HepG2 (cell line): ENCODE data around the gene LIN28A. TPM values are rescaled to one million over a fixed set of nuclear protein-coding genes. Genes with fewer than 3 reads are reported as not detected.

Experiments
- ATAC-seq: fragments of 200-7000 bp; cut with Tn5 transposase; 3 replicates; pipeline ENCODE4 v1.9.1; 2020; ENCODE audit warnings: mild to moderate bottlenecking, moderate library complexity
- BruUV-seq: library from RNA; stranded (reverse); fragments of 400-500 nt; replicated peaks from 2 replicates; lab custom pipeline; 2021; lab: Mats Ljungman, UMichigan
- CTCF ChIA-PET: fragments of 300-600 bp; formaldehyde crosslinking; extraction: SDS; loops from one replicate; lab custom pipeline; 2021; ENCODE audit warnings: low total read pairs, inconsistent platforms, low intra/inter-chr PET ratio; lab: Yijun Ruan, JAX
- POLR2A ChIA-PET: fragments of 350-600 bp; sonication (Branson Sonifier 250); formaldehyde crosslinking; loops from one replicate; lab custom pipeline; 2020; ENCODE audit warnings: antibody characterized with exemption, inconsistent platforms; lab: Yijun Ruan, JAX
- DNase-seq: peaks from one replicate; pipeline ENCODE4 v3.0.0-alpha.2; 2015; ENCODE audit warnings: low spot score
- FAIRE-seq: peaks from 3 replicates; lab custom pipeline; 2011; peaks lifted over from hg19 to GRCh38; lab: Jason Lieb, UNC
- H2AFZ ChIP-seq: one replicate; pipeline ENCODE4 v1.6.1; 2011; ENCODE audit warnings: low read length, inconsistent platforms
- H3K27ac ChIP-seq: fragments of 300-600 bp; 3 replicates; pipeline ENCODE4 v1.8.0; 2011; ENCODE audit warnings: mixed run types, mild to moderate bottlenecking, mixed read lengths, low read length, inconsistent platforms; ENCODE audit not compliant: insufficient read depth; ENCODE audit errors: extremely low read length
- H3K27me3 ChIP-seq, 2 experiments: fragments of 200-600 bp in 1 of 2; 2 replicates in 1 of 2; 3 replicates in 1 of 2; pipeline versions ENCODE4 v1.6.0 to v1.8.0; 2011; ENCODE audit warnings: low read length in 2 of 2, mild to moderate bottlenecking in 2 of 2, moderate library complexity in 2 of 2, inconsistent platforms in 1 of 2; ENCODE audit not compliant: insufficient read depth in 2 of 2, control insufficient read depth in 1 of 2
- H3K36me3 ChIP-seq, 2 experiments: fragments of 200-600 bp in 1 of 2; replicated peaks in 1 of 2; 2 replicates in 1 of 2; 3 replicates in 1 of 2; pipeline versions ENCODE4 v1.5.1 to v1.8.0; 2011; ENCODE audit warnings: low read length in 2 of 2, inconsistent platforms in 1 of 2; ENCODE audit not compliant: insufficient read depth in 2 of 2, control insufficient read depth in 1 of 2
- H3K4me1 ChIP-seq: 2 replicates; pipeline ENCODE4 v1.5.1; 2012; ENCODE audit warnings: low read length, inconsistent platforms; ENCODE audit not compliant: insufficient read depth
- H3K4me2 ChIP-seq: 2 replicates; pipeline ENCODE4 v1.6.0; 2011; ENCODE audit warnings: low read depth, low read length, inconsistent platforms
- H3K4me3 ChIP-seq, 3 experiments: fragments of 200-600 bp in 1 of 3; sonication (generic), shearing (Covaris generic) in 1 of 3; replicated peaks in 1 of 3; 2 replicates each; pipeline ENCODE4 v1.5.1; 2011 to 2016; ENCODE audit warnings: low read length in 3 of 3, inconsistent platforms in 2 of 3, low read depth in 2 of 3, mild to moderate bottlenecking in 2 of 3, control low read depth in 1 of 3, mixed read lengths in 1 of 3; ENCODE audit not compliant: insufficient read depth in 1 of 3
- H3K79me2 ChIP-seq: one replicate; pipeline ENCODE4 v1.6.1; 2011; ENCODE audit warnings: low read length, inconsistent platforms; ENCODE audit not compliant: insufficient read depth
- H3K9ac ChIP-seq: 2 replicates; pipeline ENCODE4 v1.6.0; 2011; ENCODE audit warnings: mild to moderate bottlenecking, low read depth, low read length, inconsistent platforms; ENCODE audit not compliant: insufficient read depth
- H3K9me3 ChIP-seq: 2 replicates; pipeline ENCODE4 v1.5.1; 2012; ENCODE audit warnings: mild to moderate bottlenecking, low read length
- H4K20me1 ChIP-seq: 2 replicates; pipeline ENCODE4 v1.6.0; 2011; ENCODE audit warnings: inconsistent platforms, mild to moderate bottlenecking, low read length, moderate library complexity; ENCODE audit not compliant: insufficient read depth
- HNF4A ChIP-seq: sonication (generic); formaldehyde crosslinking; IDR thresholded peaks from 2 replicates; pipeline ENCODE4 v1.4.0; 2020; ENCODE audit warnings: missing genetic modification reagents
- NR2F6 ChIP-seq, 2 experiments: IDR thresholded peaks; 2 replicates each; pipeline ENCODE4 v1.6.1; 2016; ENCODE audit warnings: antibody characterized with exemption in 1 of 2, mild to moderate bottlenecking in 1 of 2
- ONECUT2 ChIP-seq: sonication (generic); formaldehyde crosslinking; IDR thresholded peaks from 2 replicates; pipeline ENCODE4 v1.4.0; 2020; ENCODE audit warnings: missing genetic modification reagents
- PITX1 ChIP-seq: sonication (generic); formaldehyde crosslinking; IDR thresholded peaks from 2 replicates; pipeline ENCODE4 v1.5.1; 2020; ENCODE audit warnings: mild to moderate bottlenecking, missing genetic modification reagents
- RFX5 ChIP-seq: IDR thresholded peaks from 2 replicates; pipeline ENCODE4 v1.6.1; 2011; ENCODE audit warnings: low read depth, low read length, improper control_type of control experiment
- SIN3A ChIP-seq: IDR thresholded peaks from 2 replicates; pipeline ENCODE4 v1.6.1; 2011; ENCODE audit warnings: low read depth, mild to moderate bottlenecking, control low read depth, low read length, borderline replicate concordance
- ZFP36 ChIP-seq: fragments of 150-350 bp; IDR thresholded peaks from 2 replicates; pipeline ENCODE4 v1.6.1; 2018; ENCODE audit warnings: borderline replicate concordance, low read length, low read depth; ENCODE audit not compliant: partially characterized antibody
- ZNF709 ChIP-seq: sonication (generic); formaldehyde crosslinking; IDR thresholded peaks from 2 replicates; pipeline ENCODE4 v1.5.0; 2020; ENCODE audit warnings: mild to moderate bottlenecking, missing genetic modification reagents
- ZNF713 ChIP-seq: sonication (generic); formaldehyde crosslinking; IDR thresholded peaks from 2 replicates; pipeline ENCODE4 v1.4.0; 2020; ENCODE audit warnings: mild to moderate bottlenecking, missing genetic modification reagents
- WGBS: methylation state at CpG from one replicate; pipeline ENCODE4 v1.1.6; 2017; ENCODE audit warnings: low lambda C conversion rate; 5-methylcytosine and 5-hydroxymethylcytosine counted together
- in situ Hi-C: cut with HindIII; loops from 2 replicates; pipeline ENCODE4 v1.10.0; 2017; ENCODE audit warnings: low pct_unique_long_range_greater_than_20kb; ENCODE audit not compliant: extremely low pct_ligation_motif_present
- intact Hi-C: fragments of 100-400 bp; cut with micrococcal nuclease; formaldehyde crosslinking; loops from one replicate; pipeline ENCODE4 v1.10.0; 2022; ENCODE audit not compliant: unreplicated experiment
- polyA plus RNA-seq, 8 experiments: library from polyadenylated mRNA; depleted of rRNA in 3 of 8; stranded (reverse) in 7 of 8; unstranded in 1 of 8; fragments of >200 nt; fragmentation: Illumina TruSeq in 4 of 8; extraction: Trizol in 4 of 8; gene quantifications; 2 replicates each; pipeline versions ENCODE4 v1.2.1 to v1.2.3, GENCODE V29; 2011 to 2016; ENCODE audit warnings: low read depth in 4 of 8, missing spikeins in 1 of 8, mixed read lengths in 1 of 8; ENCODE audit not compliant: insufficient read depth in 1 of 8
- total RNA-seq, 5 experiments: library from RNA; depleted of rRNA; stranded (reverse); fragments of >200 nt; fragmentation: Illumina TruSeq; extraction: Trizol; gene quantifications; 2 replicates each; pipeline ENCODE4 v1.2.3, GENCODE V29; 2016; ENCODE audit warnings: low read depth in 1 of 5
- TF ChIP-seq, protein P1 (sequence below): sonication (generic); formaldehyde crosslinking; IDR thresholded peaks from 2 replicates; pipeline ENCODE4 v1.9.0; 2021; ENCODE audit warnings: missing genetic modification reagents, borderline replicate concordance
- TF ChIP-seq, protein P2 (sequence below): sonication (generic); formaldehyde crosslinking; IDR thresholded peaks from 2 replicates; pipeline ENCODE4 v1.4.0; 2020; ENCODE audit warnings: mild to moderate bottlenecking, low read depth, missing genetic modification reagents
- TF ChIP-seq, protein P3 (sequence below): sonication (generic); formaldehyde crosslinking; IDR thresholded peaks from 2 replicates; pipeline ENCODE4 v1.4.0; 2020; ENCODE audit warnings: missing genetic modification reagents, borderline replicate concordance

The LIN28A gene
- total and polyA plus RNA-seq, 2 of the 13 experiments (the other 11 are each of a cell fraction or from before 2014, with no cell fraction given) = not detected

DNA sequence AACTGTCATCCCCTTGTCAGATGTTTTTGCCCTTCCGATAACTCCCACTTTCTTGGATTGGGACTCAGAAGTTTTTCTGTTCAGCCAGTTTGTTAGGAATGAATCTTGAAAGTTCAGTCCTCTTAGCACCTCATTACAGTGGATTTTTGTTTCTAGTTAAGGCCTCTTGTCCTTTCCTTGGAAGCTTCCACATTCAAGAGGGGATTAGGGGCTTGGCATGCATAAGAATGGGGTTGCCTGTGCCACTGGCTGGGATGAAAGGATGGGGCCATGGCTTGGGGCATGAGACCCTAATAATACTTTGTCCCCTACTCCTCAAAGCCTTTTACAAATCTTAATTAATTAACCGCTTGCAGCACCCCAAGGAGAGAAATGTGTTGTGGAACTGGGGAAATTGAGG, 19.1 kb downstream of the LIN28A start (continued):
- no peak for TF ChIP-seq PITX1 (CRISPR knock-in tag)
- no peak for TF ChIP-seq RFX5

DNA sequence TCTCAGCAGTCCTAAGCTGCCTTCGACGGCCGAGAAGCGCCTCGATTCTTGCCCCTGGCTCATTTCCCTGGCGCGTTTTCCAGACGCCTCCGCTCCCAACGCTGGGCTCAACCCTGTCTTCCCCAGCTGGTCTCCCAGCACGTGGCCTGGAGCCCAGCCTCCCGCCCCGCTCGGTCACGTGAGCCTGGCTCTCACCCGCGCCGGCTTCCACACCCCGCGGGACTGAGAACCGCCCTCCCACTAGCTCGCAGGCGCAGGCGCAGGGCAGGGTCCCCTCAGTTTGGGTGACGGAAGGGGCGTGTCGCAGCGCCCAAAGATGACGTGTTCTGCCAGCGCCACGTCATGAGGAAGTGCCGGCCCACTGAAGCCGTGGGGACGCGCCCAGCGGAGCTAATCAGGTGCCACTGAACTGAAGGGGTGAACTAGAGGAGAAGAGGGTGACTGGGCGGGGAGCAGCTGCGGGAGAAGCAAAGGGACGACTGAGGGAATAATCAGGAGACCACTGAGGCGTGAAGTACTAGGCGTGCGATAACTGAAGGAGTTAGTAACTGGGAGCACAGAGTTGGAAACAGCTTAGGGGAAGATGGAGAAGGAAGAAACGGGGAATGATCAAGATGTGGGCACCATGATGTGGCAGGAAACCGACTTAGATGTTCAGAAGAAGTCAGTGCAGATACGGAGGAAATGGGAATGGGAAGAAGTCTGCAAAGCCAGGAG, 21.5 kb downstream of the LIN28A start, which contains the start of gene DHDDS:
TSS of gene DHDDS (plus strand) at position 343 of the 717 bp plus-strand sequence. CDS start 625 bp downstream, outside the sequence.
- Histone ChIP-seq H3K36me3 (peaks cover 2 to 9% of the 10 kb centered on the region in 2 experiments; a peak in 2 of 5 replicates), H3K4me2 (peak within 1 kb of the TSS; percentile 91), H4K20me1 (no peaks in the 10 kb centered on the region), H3K27ac (peak within 1 kb of the TSS; percentile 58), H3K79me2 (peaks cover 11% of the 10 kb centered on the region), H3K4me3 (peak within 1 kb of the TSS; percentile 75 to 97 (median 84)), H3K27me3 (peaks cover 0 to 4% of the 10 kb centered on the region in 2 experiments; a peak in 1 of 5 replicates), H3K9me3 (no peaks in the 10 kb centered on the region), H3K4me1 (peaks cover 25% of the 10 kb centered on the region), H2AFZ (peak within 1 kb of the TSS; percentile 79), H3K9ac (peak within 1 kb of the TSS; percentile 87)
- POLR2A ChIA-PET = interaction anchor here (0.6 to 1.3 kb wide), 20 partner anchors 9 to 407 kb away, joined by 3 to 16 read pairs (median 4); partner anchors contain the start of genes CEP85, HMGN2, RPS6KA1 and SH3BGRL3
- CTCF ChIA-PET = no interaction called here
- intact Hi-C loops = no loop called here
- WGBS = 1% methylated on average over 39 of the region's 45 CpGs
- in situ Hi-C loops = no loop called here
- peak; percentile 91 for DNase-seq
- FAIRE-seq = peak; percentile 77
- no TSS peak for BruUV-seq
- ATAC-seq = peak; percentile 97
- TF ChIP-seq SIN3A (peak; percentile 95), ZNF713 (CRISPR knock-in tag) (0 out of 2 replicates have a peak, but pooled peaks have one; percentile 48), ZFP36 (no peak), ONECUT2 (CRISPR knock-in tag) (peak; percentile 60; the same call in 1 of the 2 replicates), NR2F6 (IDR thresholded peaks at IDR 0.05) (no peak), NR2F6 (CRISPR knock-in tag; IDR thresholded peaks at IDR 0.05) (peak; percentile 39), HNF4A (CRISPR knock-in tag) (0 out of 2 replicates have a peak, but pooled peaks have one; percentile 21), ZNF709 (peak; percentile 93)
- TF ChIP-seq, protein P1, sequence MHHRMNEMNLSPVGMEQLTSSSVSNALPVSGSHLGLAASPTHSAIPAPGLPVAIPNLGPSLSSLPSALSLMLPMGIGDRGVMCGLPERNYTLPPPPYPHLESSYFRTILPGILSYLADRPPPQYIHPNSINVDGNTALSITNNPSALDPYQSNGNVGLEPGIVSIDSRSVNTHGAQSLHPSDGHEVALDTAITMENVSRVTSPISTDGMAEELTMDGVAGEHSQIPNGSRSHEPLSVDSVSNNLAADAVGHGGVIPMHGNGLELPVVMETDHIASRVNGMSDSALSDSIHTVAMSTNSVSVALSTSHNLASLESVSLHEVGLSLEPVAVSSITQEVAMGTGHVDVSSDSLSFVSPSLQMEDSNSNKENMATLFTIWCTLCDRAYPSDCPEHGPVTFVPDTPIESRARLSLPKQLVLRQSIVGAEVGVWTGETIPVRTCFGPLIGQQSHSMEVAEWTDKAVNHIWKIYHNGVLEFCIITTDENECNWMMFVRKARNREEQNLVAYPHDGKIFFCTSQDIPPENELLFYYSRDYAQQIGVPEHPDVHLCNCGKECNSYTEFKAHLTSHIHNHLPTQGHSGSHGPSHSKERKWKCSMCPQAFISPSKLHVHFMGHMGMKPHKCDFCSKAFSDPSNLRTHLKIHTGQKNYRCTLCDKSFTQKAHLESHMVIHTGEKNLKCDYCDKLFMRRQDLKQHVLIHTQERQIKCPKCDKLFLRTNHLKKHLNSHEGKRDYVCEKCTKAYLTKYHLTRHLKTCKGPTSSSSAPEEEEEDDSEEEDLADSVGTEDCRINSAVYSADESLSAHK = peak; percentile 92
- TF ChIP-seq, protein P2, sequence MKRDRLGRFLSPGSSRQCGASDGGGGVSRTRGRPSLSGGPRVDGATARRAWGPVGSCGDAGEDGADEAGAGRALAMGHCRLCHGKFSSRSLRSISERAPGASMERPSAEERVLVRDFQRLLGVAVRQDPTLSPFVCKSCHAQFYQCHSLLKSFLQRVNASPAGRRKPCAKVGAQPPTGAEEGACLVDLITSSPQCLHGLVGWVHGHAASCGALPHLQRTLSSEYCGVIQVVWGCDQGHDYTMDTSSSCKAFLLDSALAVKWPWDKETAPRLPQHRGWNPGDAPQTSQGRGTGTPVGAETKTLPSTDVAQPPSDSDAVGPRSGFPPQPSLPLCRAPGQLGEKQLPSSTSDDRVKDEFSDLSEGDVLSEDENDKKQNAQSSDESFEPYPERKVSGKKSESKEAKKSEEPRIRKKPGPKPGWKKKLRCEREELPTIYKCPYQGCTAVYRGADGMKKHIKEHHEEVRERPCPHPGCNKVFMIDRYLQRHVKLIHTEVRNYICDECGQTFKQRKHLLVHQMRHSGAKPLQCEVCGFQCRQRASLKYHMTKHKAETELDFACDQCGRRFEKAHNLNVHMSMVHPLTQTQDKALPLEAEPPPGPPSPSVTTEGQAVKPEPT (CRISPR knock-in tag) = no peak
- TF ChIP-seq, protein P3, sequence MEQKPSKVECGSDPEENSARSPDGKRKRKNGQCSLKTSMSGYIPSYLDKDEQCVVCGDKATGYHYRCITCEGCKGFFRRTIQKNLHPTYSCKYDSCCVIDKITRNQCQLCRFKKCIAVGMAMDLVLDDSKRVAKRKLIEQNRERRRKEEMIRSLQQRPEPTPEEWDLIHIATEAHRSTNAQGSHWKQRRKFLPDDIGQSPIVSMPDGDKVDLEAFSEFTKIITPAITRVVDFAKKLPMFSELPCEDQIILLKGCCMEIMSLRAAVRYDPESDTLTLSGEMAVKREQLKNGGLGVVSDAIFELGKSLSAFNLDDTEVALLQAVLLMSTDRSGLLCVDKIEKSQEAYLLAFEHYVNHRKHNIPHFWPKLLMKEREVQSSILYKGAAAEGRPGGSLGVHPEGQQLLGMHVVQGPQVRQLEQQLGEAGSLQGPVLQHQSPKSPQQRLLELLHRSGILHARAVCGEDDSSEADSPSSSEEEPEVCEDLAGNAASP (CRISPR knock-in tag) = peak; percentile 82
